H1 (cell line): Measurements from ENCODE around the gene OR6N2. TPM values are rescaled to one million over a fixed set of nuclear protein-coding genes. Genes with fewer than 3 reads are reported as not detected.

Experiments used
- BRCA1 ChIP-seq: IDR thresholded peaks from 2 replicates; pipeline ENCODE4 v1.6.1; 2012; ENCODE audit warnings: low read depth, low read length, improper control_type of control experiment
- EP300 ChIP-seq, 2 experiments: IDR thresholded peaks; 1 replicate in 1 of 2; 2 replicates in 1 of 2; pipeline ENCODE4 v1.6.1; 2011 to 2012; ENCODE audit warnings: low read depth in 2 of 2, low read length in 2 of 2, mild to moderate bottlenecking in 2 of 2, borderline replicate concordance in 1 of 2, inconsistent platforms in 1 of 2, moderate library complexity in 1 of 2
- EZH2 ChIP-seq: fragments of 200-600 bp; sonication (generic); IDR thresholded peaks from 2 replicates; pipeline ENCODE4 v1.7.1; 2012; ENCODE audit warnings: low read depth, mild to moderate bottlenecking, moderate library complexity, low read length, inconsistent platforms; ENCODE audit not compliant: severe bottlenecking
- HDAC6 ChIP-seq: IDR thresholded peaks from one replicate; pipeline ENCODE4 v1.7.1; 2012; ENCODE audit warnings: low read depth, mild to moderate bottlenecking, inconsistent platforms, low read length, moderate library complexity
- NANOG ChIP-seq: IDR thresholded peaks from 2 replicates; pipeline ENCODE4 v1.6.1; 2011; ENCODE audit warnings: low read length, low read depth, mild to moderate bottlenecking, inconsistent platforms; ENCODE audit not compliant: insufficient read depth, poor library complexity, severe bottlenecking
- NRF1 ChIP-seq: IDR thresholded peaks from 2 replicates; pipeline ENCODE4 v1.6.1; 2011; ENCODE audit warnings: mild to moderate bottlenecking, low read depth, low read length, improper control_type of control experiment
- RAD21 ChIP-seq, 2 experiments: IDR thresholded peaks in 1 of 2; conservative IDR thresholded peaks in 1 of 2; 2 replicates each; pipeline ENCODE4 v1.6.1; 2011; ENCODE audit warnings: low read depth in 2 of 2, low read length in 2 of 2, improper control_type of control experiment in 1 of 2, inconsistent platforms in 1 of 2, mild to moderate bottlenecking in 1 of 2, moderate library complexity in 1 of 2
- RBBP5 ChIP-seq: IDR thresholded peaks from 2 replicates; pipeline ENCODE4 v1.7.1; 2012; ENCODE audit warnings: low read depth, mild to moderate bottlenecking, inconsistent platforms, low read length, moderate library complexity, borderline replicate concordance
- SIX5 ChIP-seq: IDR thresholded peaks from 2 replicates; pipeline ENCODE4 v1.6.1; 2011; ENCODE audit warnings: mild to moderate bottlenecking, low read depth, low read length
- TBP ChIP-seq: IDR thresholded peaks from 2 replicates; pipeline ENCODE4 v1.6.1; 2011; ENCODE audit warnings: low read depth, low read length, improper control_type of control experiment
- polyA plus RNA-seq, 7 experiments: library from polyadenylated mRNA; depleted of rRNA in 3 of 7; stranded (reverse) in 5 of 7; unstranded in 2 of 7; fragments of >200 nt in 5 of 7; fragments of 200-250 nt in 2 of 7; gene quantifications; 1 replicate in 5 of 7; 2 replicates in 1 of 7; 4 replicates in 1 of 7; pipeline versions ENCODE4 v1.2.1 to v1.2.3, GENCODE V29; 2011 to 2013; ENCODE audit warnings: missing spikeins in 2 of 7, mixed read lengths in 2 of 7
- total RNA-seq: library from RNA; stranded (reverse); fragmentation: NEBNext Ultra II Directional; extraction: Animal tissue kit (Norgen Biotek cat#: 25700); gene quantifications from 2 replicates; pipeline ENCODE4 v1.2.1, GENCODE V29; 2021
- TF ChIP-seq, protein P1 (sequence below): IDR thresholded peaks from 2 replicates; pipeline ENCODE4 v1.6.1; 2012; ENCODE audit warnings: inconsistent platforms

Gene OR6N2
- total and polyA plus RNA-seq, 2 of the 8 experiments (the other 6 are each of a cell fraction or from before 2014, with no cell fraction given) = not detected

DNA sequence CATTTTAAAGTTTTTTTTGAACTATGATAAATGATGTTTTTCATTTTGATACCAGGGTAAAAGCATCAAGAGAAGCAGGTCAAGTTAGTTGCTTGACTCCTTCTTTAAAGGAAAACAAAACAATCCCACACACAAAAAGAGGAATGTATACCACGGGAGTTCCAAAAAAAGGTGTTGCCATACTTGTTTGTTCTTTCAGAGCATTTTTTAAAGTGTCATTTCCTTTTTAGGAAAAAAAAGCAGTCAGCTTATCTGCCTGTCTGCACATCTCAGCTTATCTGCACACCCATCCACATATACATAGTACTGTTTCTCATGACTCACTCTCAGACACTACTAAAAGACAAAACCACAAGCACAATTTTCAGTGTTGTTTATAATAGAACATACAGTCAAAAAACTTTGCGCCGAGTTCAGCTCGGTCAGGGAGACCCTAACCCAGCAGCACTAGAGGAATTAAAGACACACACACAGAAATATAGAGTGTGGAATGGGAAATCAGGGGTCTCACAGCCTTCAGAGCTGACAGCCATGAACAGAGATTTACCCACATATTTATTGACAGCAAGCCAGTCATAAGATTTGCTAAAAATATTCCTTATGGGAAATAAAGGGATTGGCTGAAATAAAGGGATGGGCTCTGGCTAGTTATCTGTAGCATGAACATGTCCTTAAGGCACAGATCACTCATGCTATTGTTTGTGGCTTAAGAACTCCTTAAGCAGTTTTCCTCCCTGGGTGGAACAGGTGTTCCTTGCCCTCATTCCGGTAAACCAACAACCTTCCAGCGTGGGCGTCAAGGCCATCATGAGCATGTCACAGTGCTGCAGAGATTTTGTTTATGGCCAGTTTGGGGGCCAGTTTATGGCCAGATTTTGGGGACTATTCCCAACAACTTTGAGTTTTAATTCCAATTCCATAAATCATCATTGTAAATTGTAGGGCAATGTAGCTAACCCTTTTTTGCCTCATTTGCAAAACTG, 38.7 kb upstream of the OR6N2 start (continued):
- TF ChIP-seq NRF1 (no peak), RAD21 (IDR thresholded peaks at IDR 0.05 in 1 of 2, conservative IDR thresholded peaks at IDR 0.05 in 1 of 2; ENCODE audit: low read depth in 2 of 2, low read length in 2 of 2) (no peak), EZH2 (no peak), RBBP5 (no peak), NANOG (no peak), TBP (no peak), HDAC6 (no peak), EP300 (IDR thresholded peaks at IDR 0.05; ENCODE audit: borderline replicate concordance in 1 of 2, low read depth in 2 of 2, low read length in 2 of 2) (no peak), SIX5 (no peak), BRCA1 (no peak)
- TF ChIP-seq, protein P1, sequence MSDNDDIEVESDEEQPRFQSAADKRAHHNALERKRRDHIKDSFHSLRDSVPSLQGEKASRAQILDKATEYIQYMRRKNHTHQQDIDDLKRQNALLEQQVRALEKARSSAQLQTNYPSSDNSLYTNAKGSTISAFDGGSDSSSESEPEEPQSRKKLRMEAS = no peak
